Neural cell (in vitro differentiated cells): ENCODE results near the gene GNAS.
A peak's percentile ranks its signal among the peaks of the same experiment; 100 is the strongest.

Source experiments
- CTCF ChIP-seq: fragments of 450-650 bp; IDR thresholded peaks from 2 replicates; pipeline ENCODE4 v1.5.1; 2014; ENCODE audit warnings: antibody characterized with exemption, mild to moderate bottlenecking, moderate library complexity; ENCODE audit not compliant: poor library complexity, severe bottlenecking
- EP300 ChIP-seq: fragments of 450-650 bp; conservative IDR thresholded peaks from 2 replicates; pipeline ENCODE4 v1.6.1; 2014; ENCODE audit warnings: antibody characterized with exemption, mild to moderate bottlenecking, moderate library complexity; ENCODE audit not compliant: poor library complexity, severe bottlenecking
- EZH2 ChIP-seq: fragments of 200-600, 300-800 bp; shearing (Covaris generic), sonication (generic); IDR thresholded peaks from 2 replicates; pipeline ENCODE4 v1.6.1; 2014; ENCODE audit warnings: antibody characterized with exemption, low read length, borderline replicate concordance, mild to moderate bottlenecking; ENCODE audit not compliant: insufficient read depth, poor library complexity, severe bottlenecking
- MXI1 ChIP-seq: fragments of 450-650 bp; conservative IDR thresholded peaks from 2 replicates; pipeline ENCODE4 v1.6.1; 2014; ENCODE audit warnings: antibody characterized with exemption, mild to moderate bottlenecking; ENCODE audit not compliant: poor library complexity, severe bottlenecking
- POLR2AphosphoS5 ChIP-seq: IDR thresholded peaks from 2 replicates; pipeline ENCODE4 v1.6.1; 2012
- RAD21 ChIP-seq: fragments of 450-650 bp; conservative IDR thresholded peaks from 2 replicates; pipeline ENCODE4 v1.6.1; 2014; ENCODE audit warnings: antibody characterized with exemption, mild to moderate bottlenecking, moderate library complexity
- SMC3 ChIP-seq: fragments of 450-650 bp; conservative IDR thresholded peaks from 2 replicates; pipeline ENCODE4 v1.6.1; 2014; ENCODE audit warnings: antibody characterized with exemption, mild to moderate bottlenecking, moderate library complexity; ENCODE audit not compliant: poor library complexity
- TAF1 ChIP-seq: IDR thresholded peaks from 2 replicates; pipeline ENCODE4 v1.6.1; 2012; ENCODE audit warnings: low read depth
- TF ChIP-seq, protein P1 (sequence below): IDR thresholded peaks from 2 replicates; pipeline ENCODE4 v1.6.1; 2012; ENCODE audit warnings: borderline replicate concordance

DNA sequence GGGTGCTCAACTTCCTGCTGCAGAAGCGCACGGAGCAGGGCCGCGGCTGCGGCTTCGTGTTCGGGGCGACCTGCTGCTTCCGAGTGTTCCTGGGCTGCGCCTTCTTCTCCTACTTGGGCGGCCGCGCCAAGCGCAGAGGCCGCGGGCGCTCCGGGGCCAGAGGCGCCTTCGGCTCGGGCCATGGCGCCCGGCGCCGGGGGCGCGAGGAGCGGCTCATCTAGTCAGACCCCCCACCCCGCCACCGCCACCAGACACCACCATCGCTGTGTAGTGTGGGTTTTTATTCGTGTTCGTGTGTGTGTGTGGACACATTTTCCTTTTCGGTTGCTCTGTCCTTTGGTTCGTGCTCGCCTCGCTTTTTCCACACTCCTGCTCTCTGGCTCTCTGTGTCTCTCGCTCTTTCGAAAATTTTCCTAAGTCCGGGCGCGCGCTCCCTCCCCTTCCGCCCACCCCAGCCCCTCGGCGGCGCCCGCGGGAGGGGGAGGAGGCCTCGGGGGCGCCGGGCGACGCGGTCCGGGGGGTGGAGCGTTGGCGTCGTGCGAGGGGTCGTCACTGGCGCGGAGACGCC lies 38.1 kb downstream of the GNAS start:
- TF ChIP-seq CTCF (no peak), TAF1 (peak; percentile 28), RAD21 (peak; percentile 14), SMC3 (peak; percentile 35), EP300 (peak; percentile 40), POLR2AphosphoS5 (peak; percentile 56), MXI1 (peak; percentile 66), EZH2 (no peak)
- TF ChIP-seq, protein P1, sequence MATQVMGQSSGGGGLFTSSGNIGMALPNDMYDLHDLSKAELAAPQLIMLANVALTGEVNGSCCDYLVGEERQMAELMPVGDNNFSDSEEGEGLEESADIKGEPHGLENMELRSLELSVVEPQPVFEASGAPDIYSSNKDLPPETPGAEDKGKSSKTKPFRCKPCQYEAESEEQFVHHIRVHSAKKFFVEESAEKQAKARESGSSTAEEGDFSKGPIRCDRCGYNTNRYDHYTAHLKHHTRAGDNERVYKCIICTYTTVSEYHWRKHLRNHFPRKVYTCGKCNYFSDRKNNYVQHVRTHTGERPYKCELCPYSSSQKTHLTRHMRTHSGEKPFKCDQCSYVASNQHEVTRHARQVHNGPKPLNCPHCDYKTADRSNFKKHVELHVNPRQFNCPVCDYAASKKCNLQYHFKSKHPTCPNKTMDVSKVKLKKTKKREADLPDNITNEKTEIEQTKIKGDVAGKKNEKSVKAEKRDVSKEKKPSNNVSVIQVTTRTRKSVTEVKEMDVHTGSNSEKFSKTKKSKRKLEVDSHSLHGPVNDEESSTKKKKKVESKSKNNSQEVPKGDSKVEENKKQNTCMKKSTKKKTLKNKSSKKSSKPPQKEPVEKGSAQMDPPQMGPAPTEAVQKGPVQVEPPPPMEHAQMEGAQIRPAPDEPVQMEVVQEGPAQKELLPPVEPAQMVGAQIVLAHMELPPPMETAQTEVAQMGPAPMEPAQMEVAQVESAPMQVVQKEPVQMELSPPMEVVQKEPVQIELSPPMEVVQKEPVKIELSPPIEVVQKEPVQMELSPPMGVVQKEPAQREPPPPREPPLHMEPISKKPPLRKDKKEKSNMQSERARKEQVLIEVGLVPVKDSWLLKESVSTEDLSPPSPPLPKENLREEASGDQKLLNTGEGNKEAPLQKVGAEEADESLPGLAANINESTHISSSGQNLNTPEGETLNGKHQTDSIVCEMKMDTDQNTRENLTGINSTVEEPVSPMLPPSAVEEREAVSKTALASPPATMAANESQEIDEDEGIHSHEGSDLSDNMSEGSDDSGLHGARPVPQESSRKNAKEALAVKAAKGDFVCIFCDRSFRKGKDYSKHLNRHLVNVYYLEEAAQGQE, result peak; percentile 38
